ENCODE results near the gene SNX3.
"Not testable (repeated sequence)": the region's sequence is repeated elsewhere in the genome, so short reads cannot be mapped to it uniquely, and the experiment has no call there.

Gene SNX3
- total RNA-seq = 124 to 298 (median 214) reads per million in 18 experiments

DNA sequence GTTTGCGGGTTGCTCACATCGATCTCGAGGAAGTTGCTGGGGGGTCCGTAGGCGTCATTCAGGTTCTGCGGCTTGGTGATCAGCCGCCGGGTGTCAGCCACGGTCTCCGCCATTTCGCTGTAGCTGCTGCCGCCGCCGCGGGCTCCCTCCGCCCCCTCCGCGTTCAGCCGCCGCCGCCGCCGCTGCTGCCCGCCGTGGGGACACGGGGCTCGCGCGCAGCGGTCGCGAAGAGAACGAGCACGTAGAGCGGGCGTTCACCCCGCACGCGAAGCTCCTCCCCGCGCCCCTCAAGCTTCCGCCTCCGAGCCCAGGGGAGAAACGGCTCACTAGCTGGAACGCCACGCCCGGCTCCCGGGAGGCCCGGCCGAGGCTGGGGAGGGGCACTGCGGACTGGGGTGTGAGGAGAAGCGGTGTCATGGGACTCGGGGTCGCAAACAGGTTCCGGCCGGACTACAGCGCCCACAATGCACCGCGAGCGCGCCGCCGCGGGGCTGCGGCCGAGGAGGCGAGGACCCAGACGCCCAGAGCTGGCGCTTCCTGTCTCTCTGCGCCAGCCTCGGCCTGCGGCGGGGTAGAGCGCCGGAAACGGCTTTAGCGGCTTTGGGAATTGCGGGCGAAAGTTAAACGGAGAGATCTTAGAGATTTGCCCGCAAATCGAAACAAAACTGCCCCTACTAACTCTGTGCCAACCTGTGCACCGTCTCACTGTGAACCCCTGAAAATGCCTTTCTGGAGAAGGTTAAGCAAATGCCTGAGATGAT lies at the start of gene SNX3:
Gene SNX3, minus strand, starts transcription at position 232 of the 761 bp plus-strand sequence. Its CDS starts 119 bp downstream, at position 113.
- DNase-seq = peak; percentile 95 to 96

- DNase-seq = no peak
These were observed 49.0 kb upstream of the SNX3 start for GRCh38 chr6:108309844-108310243.

- not testable (repeated sequence) for DNase-seq
These were observed 47.8 kb upstream of the SNX3 start for GRCh38 chr6:108308641-108309040.

DNA sequence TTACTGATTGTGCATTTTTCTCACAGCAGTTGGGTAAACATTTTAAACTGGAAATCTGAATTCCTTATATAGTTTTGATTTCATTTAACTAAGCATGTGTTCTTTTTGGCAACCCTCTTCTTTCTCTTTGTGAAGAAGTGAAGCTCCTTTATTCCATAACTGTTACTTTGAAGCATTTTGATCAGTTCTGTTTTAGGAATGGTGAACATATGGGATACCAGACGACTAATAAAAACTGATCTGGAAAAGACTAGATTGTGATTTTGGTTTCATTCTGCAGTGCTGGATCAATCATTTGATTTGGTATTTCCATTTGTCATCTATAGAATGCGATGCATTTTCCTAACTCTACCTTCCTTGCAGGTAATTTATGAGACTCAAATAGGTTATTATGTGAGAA lies 43.8 kb upstream of the SNX3 start:
- no peak for DNase-seq

DNA sequence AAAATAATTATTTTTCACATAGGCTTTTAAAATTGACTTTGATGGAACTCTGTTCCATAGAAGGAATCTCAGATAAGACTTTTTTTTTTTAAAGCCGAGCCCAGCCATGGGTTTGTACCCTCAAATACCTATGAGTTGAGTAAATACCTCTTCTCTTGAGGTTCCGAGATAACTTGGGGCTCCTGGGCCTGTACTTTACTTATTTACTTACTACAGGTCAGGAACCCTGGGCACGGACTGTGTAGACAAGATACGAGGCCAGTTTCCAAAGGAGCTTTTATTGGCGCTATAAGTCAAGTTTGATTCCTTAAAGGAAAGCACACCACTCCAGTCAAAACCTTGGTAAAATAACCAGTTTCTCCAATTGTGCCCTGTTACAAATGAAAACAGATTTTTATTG lies 41.5 kb upstream of the SNX3 start:
- no peak for DNase-seq

DNA sequence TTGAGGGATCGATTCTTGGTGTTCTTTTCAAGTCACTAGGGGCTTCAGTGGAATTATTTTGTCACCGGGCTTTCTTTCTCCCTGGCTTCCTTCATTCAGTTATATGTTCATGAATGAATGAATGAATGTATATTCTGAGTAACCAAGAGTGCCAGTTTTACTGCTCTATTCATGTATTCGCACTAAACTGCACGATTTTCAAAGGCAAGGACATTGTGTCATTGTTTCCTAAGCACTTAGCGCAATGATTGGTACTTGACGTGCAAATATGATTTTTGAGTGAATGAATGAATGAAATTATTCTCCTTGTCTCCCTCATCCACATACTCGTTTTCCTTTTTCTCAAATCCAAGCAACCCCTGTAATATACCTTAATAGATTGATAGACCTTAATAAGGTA lies 34.8 kb upstream of the SNX3 start:
- DNase-seq = no peak

GRCh38 chr6:108294727-108295625 lies 34.1 kb upstream of the SNX3 start, which contains the start of gene AFG1L:
AFG1L (plus strand) TSS chr6:108295054; CDS start chr6:108295080, 26 bp downstream.
- DNase-seq = peak; percentile 93 to 94

DNA sequence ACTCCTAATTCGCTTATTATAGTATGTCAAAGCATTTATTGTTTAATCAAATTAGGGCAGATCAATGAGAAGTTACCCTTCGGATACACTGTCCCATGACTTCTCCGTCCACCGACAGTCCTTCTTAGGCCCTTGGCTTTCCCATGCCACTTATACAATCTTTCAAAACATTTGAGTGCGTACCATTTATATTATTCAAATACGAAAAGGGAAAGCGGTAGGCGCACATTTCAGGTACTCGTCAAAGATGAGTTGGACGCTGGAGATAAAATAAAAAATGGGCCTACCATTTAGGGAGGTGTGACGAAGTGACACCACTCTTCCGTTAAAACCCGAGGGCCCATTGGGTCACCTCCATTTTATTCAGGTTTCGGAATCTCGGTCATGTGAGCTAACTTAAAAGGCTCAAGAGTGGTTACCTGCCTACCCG lies 33.5 kb upstream of the SNX3 start:
- no peak for DNase-seq

- no peak for DNase-seq
These were observed 32.9 kb upstream of the SNX3 start for GRCh38 chr6:108293527-108294296.

DNA sequence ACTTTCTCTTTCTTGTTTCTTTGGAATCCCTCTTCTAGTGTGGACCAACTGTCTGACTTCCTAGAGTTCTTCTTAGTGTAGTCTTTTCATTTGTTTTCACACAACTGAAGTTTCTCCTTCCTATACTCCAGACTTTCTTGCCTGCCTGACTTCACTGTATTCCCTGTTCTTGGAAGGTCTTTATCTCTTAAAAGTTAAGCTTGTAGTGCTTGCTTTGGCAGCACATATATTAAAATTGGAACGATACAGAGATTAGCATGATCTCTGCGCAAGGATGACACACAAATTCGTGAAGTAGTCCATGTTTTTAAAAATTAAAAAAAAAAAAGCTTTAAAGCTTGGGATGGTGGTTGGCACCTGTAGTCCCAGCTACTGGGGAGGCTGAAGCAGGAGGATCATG lies 31.7 kb upstream of the SNX3 start:
- not testable (repeated sequence) for DNase-seq

DNA sequence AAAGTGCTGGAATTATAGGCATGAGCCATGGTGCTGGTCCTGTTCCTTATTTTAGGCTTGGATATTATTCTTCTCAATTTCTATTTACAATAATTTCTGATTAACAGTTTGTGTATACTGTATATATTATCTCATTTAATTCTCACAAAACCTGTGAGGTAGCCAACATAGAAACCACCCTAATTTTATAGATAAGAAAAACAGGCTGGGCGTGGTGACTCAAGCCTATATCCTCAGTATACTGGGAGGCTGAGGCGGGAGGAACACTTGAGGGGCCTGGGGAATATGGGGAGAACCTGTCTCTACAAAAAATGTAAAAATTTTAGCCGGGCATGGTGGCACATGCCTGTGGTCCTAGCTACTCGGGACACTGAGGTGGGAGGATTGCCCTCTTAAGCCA lies 30.3 kb upstream of the SNX3 start:
- no peak for DNase-seq

GRCh38 chr6:108288742-108289141 lies 27.9 kb upstream of the SNX3 start:
- DNase-seq = no peak

- DNase-seq = no peak
These were observed 26.5 kb upstream of the SNX3 start for GRCh38 chr6:108287373-108287772.

- no peak for DNase-seq
These were observed 25.5 kb upstream of the SNX3 start for GRCh38 chr6:108286366-108286765.

DNA sequence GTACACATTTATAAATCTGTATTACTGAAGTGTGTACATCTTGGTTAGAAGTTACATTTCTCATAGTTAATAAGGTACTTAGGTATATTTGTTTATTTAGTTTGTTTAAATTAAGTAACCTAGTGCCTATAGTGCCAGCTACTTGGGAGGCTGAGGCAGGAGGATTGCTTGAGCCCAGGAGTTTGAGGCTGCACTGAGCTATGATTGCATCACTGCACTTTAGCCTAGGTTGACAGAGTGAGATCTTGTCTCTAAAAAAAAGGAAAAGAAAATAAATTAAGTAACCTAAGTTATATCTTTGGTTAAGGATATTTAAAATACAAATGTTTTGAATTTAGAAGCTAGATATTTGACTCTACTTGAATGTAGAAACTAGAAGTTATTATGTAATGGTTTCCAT lies 24.5 kb upstream of the SNX3 start:
- no peak for DNase-seq

GRCh38 chr6:108277831-108278230 lies 17.0 kb upstream of the SNX3 start:
- no peak for DNase-seq

DNA sequence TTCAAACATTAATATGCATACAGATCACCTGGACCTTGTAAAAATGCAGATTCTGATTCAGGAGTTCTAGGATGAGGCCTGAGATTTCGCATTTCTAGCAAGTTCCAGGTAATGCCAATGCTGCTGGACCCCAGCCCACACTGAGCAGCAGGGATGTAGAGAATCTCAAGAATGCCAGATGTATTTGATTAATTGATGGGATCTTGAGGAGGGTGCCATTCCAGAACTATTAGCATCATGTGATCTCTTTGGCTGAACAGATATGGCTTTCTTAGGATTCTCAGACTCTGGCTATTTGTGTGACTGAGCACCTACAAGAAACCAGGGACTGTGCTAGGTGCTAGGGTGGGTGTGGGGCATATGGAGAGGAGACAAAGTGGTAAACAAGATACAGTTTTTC lies 16.5 kb upstream of the SNX3 start:
- DNase-seq = no peak

DNA sequence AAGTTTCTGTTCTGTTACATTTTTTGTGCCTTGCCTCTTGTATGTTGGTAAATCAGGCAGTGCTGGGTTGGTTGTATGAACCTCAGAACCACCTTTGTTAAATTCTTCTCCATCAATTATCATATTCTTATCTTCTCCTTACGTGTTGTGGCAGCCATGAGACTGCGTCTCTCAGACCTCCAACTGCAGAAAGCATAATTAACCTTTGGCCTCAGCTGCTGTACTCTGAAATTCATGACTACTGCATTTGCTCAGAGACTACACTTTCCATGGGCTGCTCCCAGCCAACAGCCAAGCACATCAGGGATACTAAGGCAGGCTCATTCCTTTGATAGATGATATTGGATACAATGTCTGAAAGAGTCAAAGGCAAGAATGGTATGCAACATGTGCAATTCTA lies 15.1 kb upstream of the SNX3 start:
- DNase-seq = no peak

- no peak for DNase-seq
These were observed 13.7 kb upstream of the SNX3 start for GRCh38 chr6:108274546-108274945.

DNA sequence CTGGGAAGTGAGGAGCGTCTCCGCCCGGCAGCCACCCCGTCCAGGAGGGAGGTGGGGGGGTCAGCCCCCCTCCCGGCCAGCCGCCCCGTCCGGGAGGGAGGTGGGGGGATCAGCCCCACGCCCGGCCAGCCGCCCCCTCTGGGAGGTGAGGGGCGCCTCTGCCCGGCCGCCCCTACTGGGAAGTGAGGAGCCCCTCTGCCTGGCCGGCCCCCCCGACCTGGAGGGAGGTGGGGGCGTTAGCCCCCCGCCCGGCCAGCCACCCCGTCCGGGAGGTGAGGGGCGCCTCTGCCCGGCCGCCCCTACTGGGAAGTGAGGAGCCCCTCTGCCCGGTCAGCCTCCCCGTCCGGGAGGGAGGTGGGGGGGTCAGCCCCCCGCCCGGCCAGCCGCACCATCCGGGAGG lies 9.1 kb upstream of the SNX3 start:
- DNase-seq = not testable (repeated sequence)

DNA sequence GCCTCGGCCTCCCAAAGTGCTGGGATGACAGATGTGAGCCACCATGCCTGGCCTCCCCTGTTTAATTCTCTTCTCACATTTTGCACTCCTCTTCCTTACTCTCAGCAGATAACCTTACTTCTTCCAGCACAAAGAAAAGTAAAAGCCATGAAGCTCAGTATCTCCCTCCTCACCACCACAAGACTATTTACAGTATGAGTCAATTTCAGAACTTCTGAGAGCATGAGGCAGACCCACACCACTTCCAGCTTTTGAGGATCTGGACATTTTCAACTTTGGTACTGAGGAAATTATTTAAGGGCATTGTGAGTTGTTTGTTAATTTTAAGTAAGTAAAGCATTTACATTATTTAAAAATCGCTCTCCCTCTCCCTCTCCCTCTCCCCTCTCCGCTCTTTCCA lies 8.0 kb upstream of the SNX3 start:
- no peak for DNase-seq

- DNase-seq = no peak
These were observed 2.5 kb upstream of the SNX3 start for GRCh38 chr6:108263371-108263770.
